ENCODE data around the gene SORCS2.
"Not testable (repeated sequence)": the region's sequence is repeated elsewhere in the genome, so short reads cannot be mapped to it uniquely, and the experiment has no call there.

SORCS2 gene

GRCh38 chr4:7156328-7156727, 36.0 kb upstream of the SORCS2 start:
- no peak overlapping the region for H3K4me3 Mint-ChIP-seq
- H3K9me3 Mint-ChIP-seq, result no peaks in the 10 kb centered on the region
- H3K36me3 Mint-ChIP-seq (ENCODE audit: low read depth), result no peaks in the 10 kb centered on the region
- no peak overlapping the region for H3K27ac Mint-ChIP-seq
- H3K4me1 Mint-ChIP-seq (ENCODE audit: low read depth), result no peaks in the 10 kb centered on the region
- H3K27me3 Mint-ChIP-seq (ENCODE audit: low read depth), result peaks cover 24% of the 10 kb centered on the region

- Mint-ChIP-seq H3K9me3 (no peaks in the 10 kb centered on the region), H3K4me1 (ENCODE audit: low read depth) (no peaks in the 10 kb centered on the region), H3K27ac (no peak overlapping the region), H3K27me3 (ENCODE audit: low read depth) (peaks cover 24% of the 10 kb centered on the region), H3K36me3 (ENCODE audit: low read depth) (no peaks in the 10 kb centered on the region), H3K4me3 (no peak overlapping the region)
These were observed 35.4 kb upstream of the SORCS2 start for GRCh38 chr4:7156761-7157488.

- no peaks in the 10 kb centered on the region for H3K4me1 Mint-ChIP-seq (ENCODE audit: low read depth)
- H3K4me3 Mint-ChIP-seq, result no peak overlapping the region
- H3K27me3 Mint-ChIP-seq (ENCODE audit: low read depth), result peaks cover 24% of the 10 kb centered on the region
- H3K27ac Mint-ChIP-seq, result no peak overlapping the region
- H3K36me3 Mint-ChIP-seq (ENCODE audit: low read depth), result no peaks in the 10 kb centered on the region
- H3K9me3 Mint-ChIP-seq, result no peaks in the 10 kb centered on the region
These were observed 34.7 kb upstream of the SORCS2 start for GRCh38 chr4:7157666-7158065.

GRCh38 chr4:7158081-7158750, 34.1 kb upstream of the SORCS2 start:
- Mint-ChIP-seq H3K27me3 (ENCODE audit: low read depth) (peaks cover 20% of the 10 kb centered on the region), H3K4me1 (ENCODE audit: low read depth) (no peaks in the 10 kb centered on the region), H3K9me3 (no peaks in the 10 kb centered on the region), H3K36me3 (ENCODE audit: low read depth) (no peaks in the 10 kb centered on the region), H3K27ac (no peak overlapping the region), H3K4me3 (no peak overlapping the region)

- no peak overlapping the region for H3K4me3 Mint-ChIP-seq
- no peaks in the 10 kb centered on the region for H3K36me3 Mint-ChIP-seq (ENCODE audit: low read depth)
- no peaks in the 10 kb centered on the region for H3K4me1 Mint-ChIP-seq (ENCODE audit: low read depth)
- H3K9me3 Mint-ChIP-seq, result no peaks in the 10 kb centered on the region
- peaks cover 20% of the 10 kb centered on the region for H3K27me3 Mint-ChIP-seq (ENCODE audit: low read depth)
- H3K27ac Mint-ChIP-seq, result no peak overlapping the region
These were observed 33.3 kb upstream of the SORCS2 start for GRCh38 chr4:7158991-7159390.

- Mint-ChIP-seq H3K27ac (no peak overlapping the region), H3K4me1 (ENCODE audit: low read depth) (no peaks in the 10 kb centered on the region), H3K27me3 (ENCODE audit: low read depth) (peaks cover 20% of the 10 kb centered on the region), H3K36me3 (ENCODE audit: low read depth) (no peaks in the 10 kb centered on the region), H3K9me3 (no peaks in the 10 kb centered on the region), H3K4me3 (no peak overlapping the region)
These were observed 32.4 kb upstream of the SORCS2 start for GRCh38 chr4:7159923-7160322.

- H3K27ac Mint-ChIP-seq, result no peak overlapping the region
- H3K4me1 Mint-ChIP-seq (ENCODE audit: low read depth), result no peaks in the 10 kb centered on the region
- peaks cover 17% of the 10 kb centered on the region for H3K27me3 Mint-ChIP-seq (ENCODE audit: low read depth)
- no peak overlapping the region for H3K4me3 Mint-ChIP-seq
- no peaks in the 10 kb centered on the region for H3K36me3 Mint-ChIP-seq (ENCODE audit: low read depth)
- H3K9me3 Mint-ChIP-seq, result no peaks in the 10 kb centered on the region
These were observed 31.9 kb upstream of the SORCS2 start for GRCh38 chr4:7160439-7160838.

- Mint-ChIP-seq H3K9me3 (no peaks in the 10 kb centered on the region), H3K36me3 (ENCODE audit: low read depth) (no peaks in the 10 kb centered on the region), H3K27ac (no peak overlapping the region), H3K4me1 (ENCODE audit: low read depth) (no peaks in the 10 kb centered on the region), H3K27me3 (ENCODE audit: low read depth) (peaks cover 13% of the 10 kb centered on the region), H3K4me3 (no peak overlapping the region)
These were observed 31.3 kb upstream of the SORCS2 start for GRCh38 chr4:7160951-7161440.

GRCh38 chr4:7161721-7162214, 30.6 kb upstream of the SORCS2 start:
- Mint-ChIP-seq H3K9me3 (no peaks in the 10 kb centered on the region), H3K36me3 (ENCODE audit: low read depth) (no peaks in the 10 kb centered on the region), H3K4me3 (no peak overlapping the region), H3K27me3 (ENCODE audit: low read depth) (peaks cover 6% of the 10 kb centered on the region), H3K27ac (no peak overlapping the region), H3K4me1 (ENCODE audit: low read depth) (no peaks in the 10 kb centered on the region)

- H3K4me3 Mint-ChIP-seq; H3K9me3 Mint-ChIP-seq; H3K27ac Mint-ChIP-seq; H3K36me3 Mint-ChIP-seq (ENCODE audit: low read depth); H3K4me1 Mint-ChIP-seq (ENCODE audit: low read depth); H3K27me3 Mint-ChIP-seq (ENCODE audit: low read depth): not testable (repeated sequence)
These were observed 27.1 kb upstream of the SORCS2 start for GRCh38 chr4:7165056-7165873.

- Mint-ChIP-seq H3K27me3 (ENCODE audit: low read depth) (no peaks in the 10 kb centered on the region), H3K27ac (no peak overlapping the region), H3K9me3 (no peaks in the 10 kb centered on the region), H3K4me3 (no peak overlapping the region), H3K36me3 (ENCODE audit: low read depth) (no peaks in the 10 kb centered on the region), H3K4me1 (ENCODE audit: low read depth) (peaks cover 8% of the 10 kb centered on the region)
These were observed 26.5 kb upstream of the SORCS2 start for GRCh38 chr4:7165874-7166201.

- H3K9me3 Mint-ChIP-seq, result no peaks in the 10 kb centered on the region
- no peaks in the 10 kb centered on the region for H3K36me3 Mint-ChIP-seq (ENCODE audit: low read depth)
- no peak overlapping the region for H3K27ac Mint-ChIP-seq
- peaks cover 8% of the 10 kb centered on the region for H3K4me1 Mint-ChIP-seq (ENCODE audit: low read depth)
- no peaks in the 10 kb centered on the region for H3K27me3 Mint-ChIP-seq (ENCODE audit: low read depth)
- no peak overlapping the region for H3K4me3 Mint-ChIP-seq
These were observed 26.1 kb upstream of the SORCS2 start for GRCh38 chr4:7166237-7166636.

- no peak overlapping the region for H3K4me3 Mint-ChIP-seq
- H3K4me1 Mint-ChIP-seq (ENCODE audit: low read depth), result peaks cover 8% of the 10 kb centered on the region
- H3K9me3 Mint-ChIP-seq, result no peaks in the 10 kb centered on the region
- H3K27me3 Mint-ChIP-seq (ENCODE audit: low read depth), result peaks cover 5% of the 10 kb centered on the region
- H3K36me3 Mint-ChIP-seq (ENCODE audit: low read depth), result no peaks in the 10 kb centered on the region
- H3K27ac Mint-ChIP-seq, result no peak overlapping the region
These were observed 25.2 kb upstream of the SORCS2 start for GRCh38 chr4:7166981-7167700.

GRCh38 chr4:7167706-7168105, 24.6 kb upstream of the SORCS2 start:
- H3K36me3 Mint-ChIP-seq (ENCODE audit: low read depth), result no peaks in the 10 kb centered on the region
- H3K27me3 Mint-ChIP-seq (ENCODE audit: low read depth), result peaks cover 7% of the 10 kb centered on the region
- no peak overlapping the region for H3K27ac Mint-ChIP-seq
- no peaks in the 10 kb centered on the region for H3K9me3 Mint-ChIP-seq
- H3K4me1 Mint-ChIP-seq (ENCODE audit: low read depth), result peaks cover 8% of the 10 kb centered on the region
- H3K4me3 Mint-ChIP-seq, result no peak overlapping the region
